Neural cell (in vitro differentiated cells): ENCODE measurements around the gene OVCH1.

Experiments used
- CTCF ChIP-seq: fragments of 450-650 bp; IDR thresholded peaks from 2 replicates; pipeline ENCODE4 v1.5.1; 2014; ENCODE audit warnings: antibody characterized with exemption, mild to moderate bottlenecking, moderate library complexity; ENCODE audit not compliant: poor library complexity, severe bottlenecking
- EP300 ChIP-seq: fragments of 450-650 bp; conservative IDR thresholded peaks from 2 replicates; pipeline ENCODE4 v1.6.1; 2014; ENCODE audit warnings: antibody characterized with exemption, mild to moderate bottlenecking, moderate library complexity; ENCODE audit not compliant: poor library complexity, severe bottlenecking
- EZH2 ChIP-seq: fragments of 200-600, 300-800 bp; shearing (Covaris generic), sonication (generic); IDR thresholded peaks from 2 replicates; pipeline ENCODE4 v1.6.1; 2014; ENCODE audit warnings: antibody characterized with exemption, low read length, borderline replicate concordance, mild to moderate bottlenecking; ENCODE audit not compliant: insufficient read depth, poor library complexity, severe bottlenecking
- MXI1 ChIP-seq: fragments of 450-650 bp; conservative IDR thresholded peaks from 2 replicates; pipeline ENCODE4 v1.6.1; 2014; ENCODE audit warnings: antibody characterized with exemption, mild to moderate bottlenecking; ENCODE audit not compliant: poor library complexity, severe bottlenecking
- POLR2AphosphoS5 ChIP-seq: IDR thresholded peaks from 2 replicates; pipeline ENCODE4 v1.6.1; 2012
- RAD21 ChIP-seq: fragments of 450-650 bp; conservative IDR thresholded peaks from 2 replicates; pipeline ENCODE4 v1.6.1; 2014; ENCODE audit warnings: antibody characterized with exemption, mild to moderate bottlenecking, moderate library complexity
- SMC3 ChIP-seq: fragments of 450-650 bp; conservative IDR thresholded peaks from 2 replicates; pipeline ENCODE4 v1.6.1; 2014; ENCODE audit warnings: antibody characterized with exemption, mild to moderate bottlenecking, moderate library complexity; ENCODE audit not compliant: poor library complexity
- TF ChIP-seq, protein P1 (sequence below): IDR thresholded peaks from 2 replicates; pipeline ENCODE4 v1.6.1; 2012; ENCODE audit warnings: borderline replicate concordance

- TF ChIP-seq CTCF: no peak
- TF ChIP-seq POLR2AphosphoS5: no peak
- TF ChIP-seq EZH2: no peak
- TF ChIP-seq RAD21: no peak
- no peak for TF ChIP-seq MXI1
- no peak for TF ChIP-seq EP300
- TF ChIP-seq, protein P1, sequence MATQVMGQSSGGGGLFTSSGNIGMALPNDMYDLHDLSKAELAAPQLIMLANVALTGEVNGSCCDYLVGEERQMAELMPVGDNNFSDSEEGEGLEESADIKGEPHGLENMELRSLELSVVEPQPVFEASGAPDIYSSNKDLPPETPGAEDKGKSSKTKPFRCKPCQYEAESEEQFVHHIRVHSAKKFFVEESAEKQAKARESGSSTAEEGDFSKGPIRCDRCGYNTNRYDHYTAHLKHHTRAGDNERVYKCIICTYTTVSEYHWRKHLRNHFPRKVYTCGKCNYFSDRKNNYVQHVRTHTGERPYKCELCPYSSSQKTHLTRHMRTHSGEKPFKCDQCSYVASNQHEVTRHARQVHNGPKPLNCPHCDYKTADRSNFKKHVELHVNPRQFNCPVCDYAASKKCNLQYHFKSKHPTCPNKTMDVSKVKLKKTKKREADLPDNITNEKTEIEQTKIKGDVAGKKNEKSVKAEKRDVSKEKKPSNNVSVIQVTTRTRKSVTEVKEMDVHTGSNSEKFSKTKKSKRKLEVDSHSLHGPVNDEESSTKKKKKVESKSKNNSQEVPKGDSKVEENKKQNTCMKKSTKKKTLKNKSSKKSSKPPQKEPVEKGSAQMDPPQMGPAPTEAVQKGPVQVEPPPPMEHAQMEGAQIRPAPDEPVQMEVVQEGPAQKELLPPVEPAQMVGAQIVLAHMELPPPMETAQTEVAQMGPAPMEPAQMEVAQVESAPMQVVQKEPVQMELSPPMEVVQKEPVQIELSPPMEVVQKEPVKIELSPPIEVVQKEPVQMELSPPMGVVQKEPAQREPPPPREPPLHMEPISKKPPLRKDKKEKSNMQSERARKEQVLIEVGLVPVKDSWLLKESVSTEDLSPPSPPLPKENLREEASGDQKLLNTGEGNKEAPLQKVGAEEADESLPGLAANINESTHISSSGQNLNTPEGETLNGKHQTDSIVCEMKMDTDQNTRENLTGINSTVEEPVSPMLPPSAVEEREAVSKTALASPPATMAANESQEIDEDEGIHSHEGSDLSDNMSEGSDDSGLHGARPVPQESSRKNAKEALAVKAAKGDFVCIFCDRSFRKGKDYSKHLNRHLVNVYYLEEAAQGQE: no peak
- no peak for TF ChIP-seq SMC3
Observed at GRCh38 chr12:29503283-29503682, 5.8 kb upstream of the OVCH1 start.
